Measurements from ENCODE around the gene TRIM46. TPM values are rescaled to one million over a fixed set of nuclear protein-coding genes. Genes with fewer than 3 reads are reported as not detected.

TRIM46 gene
- total RNA-seq, 1 donor from 2014 or later: 0.43 TPM

DNA sequence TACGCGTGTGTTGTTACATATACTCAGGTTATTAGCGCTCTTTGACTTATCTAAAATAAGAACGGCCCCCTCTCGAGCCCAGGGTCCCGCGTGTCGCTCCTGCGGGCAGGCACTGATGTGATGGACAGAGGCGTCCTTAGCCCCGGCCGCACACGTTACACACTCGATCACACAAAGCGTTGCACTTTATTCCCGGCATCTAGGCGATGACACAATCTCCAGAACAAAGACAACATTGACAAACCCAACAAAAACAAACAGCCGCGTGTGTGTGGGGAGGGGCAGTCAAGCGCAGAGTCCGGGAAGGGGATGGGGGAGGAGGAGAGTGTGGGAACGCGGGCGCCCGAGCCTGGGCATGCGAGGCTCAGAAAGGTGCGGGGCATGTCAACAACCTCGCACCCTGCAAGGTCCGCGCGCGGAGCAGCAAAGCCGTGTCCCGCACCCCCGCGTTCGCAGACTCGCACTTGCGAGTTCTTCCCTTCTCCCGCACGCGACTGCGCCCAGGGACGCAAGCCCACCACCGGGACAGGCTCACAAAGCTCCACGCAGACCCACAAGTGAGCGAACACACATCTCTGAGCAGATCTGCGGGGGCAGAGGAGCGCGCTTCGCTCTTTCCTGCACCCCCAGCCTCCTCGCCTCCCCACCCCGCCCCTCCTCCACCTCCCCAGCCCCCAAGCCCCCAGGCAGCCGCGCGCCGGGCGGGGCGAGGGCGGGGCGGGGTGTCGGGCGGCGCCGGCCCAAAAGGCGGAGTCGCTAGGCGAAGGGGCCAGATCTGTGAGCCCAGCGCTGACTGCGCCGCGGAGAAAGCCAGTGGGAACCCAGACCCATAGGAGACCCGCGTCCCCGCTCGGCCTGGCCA, 46.3 kb upstream of the TRIM46 start, which contains the start of gene EFNA1:
TSS of gene EFNA1 (plus strand) at position 772 of the 862 bp plus-strand sequence. CDS start 102 bp downstream, outside the sequence.
- Histone ChIP-seq H3K27me3 (peaks cover 10% of the 10 kb centered on the region), H3K36me3 (peaks cover 11% of the 10 kb centered on the region), H3K4me1 (peaks cover 33% of the 10 kb centered on the region), H3K9me3 (no peaks in the 10 kb centered on the region), H3K27ac (peak within 1 kb of the TSS; percentile 87), H3K4me3 (peak within 1 kb of the TSS; percentile 64)
- TF ChIP-seq, protein P1, sequence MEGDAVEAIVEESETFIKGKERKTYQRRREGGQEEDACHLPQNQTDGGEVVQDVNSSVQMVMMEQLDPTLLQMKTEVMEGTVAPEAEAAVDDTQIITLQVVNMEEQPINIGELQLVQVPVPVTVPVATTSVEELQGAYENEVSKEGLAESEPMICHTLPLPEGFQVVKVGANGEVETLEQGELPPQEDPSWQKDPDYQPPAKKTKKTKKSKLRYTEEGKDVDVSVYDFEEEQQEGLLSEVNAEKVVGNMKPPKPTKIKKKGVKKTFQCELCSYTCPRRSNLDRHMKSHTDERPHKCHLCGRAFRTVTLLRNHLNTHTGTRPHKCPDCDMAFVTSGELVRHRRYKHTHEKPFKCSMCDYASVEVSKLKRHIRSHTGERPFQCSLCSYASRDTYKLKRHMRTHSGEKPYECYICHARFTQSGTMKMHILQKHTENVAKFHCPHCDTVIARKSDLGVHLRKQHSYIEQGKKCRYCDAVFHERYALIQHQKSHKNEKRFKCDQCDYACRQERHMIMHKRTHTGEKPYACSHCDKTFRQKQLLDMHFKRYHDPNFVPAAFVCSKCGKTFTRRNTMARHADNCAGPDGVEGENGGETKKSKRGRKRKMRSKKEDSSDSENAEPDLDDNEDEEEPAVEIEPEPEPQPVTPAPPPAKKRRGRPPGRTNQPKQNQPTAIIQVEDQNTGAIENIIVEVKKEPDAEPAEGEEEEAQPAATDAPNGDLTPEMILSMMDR (IDR thresholded peaks at IDR 0.05): no peak
- ATAC-seq (peak; percentile 66), DNase-seq (peak; percentile 91)
- intact Hi-C loops (cut with DNase I): loop anchor here (5.0 kb wide), 1 partner anchor 35 kb away; no protein-coding TSS in a partner anchor

DNA sequence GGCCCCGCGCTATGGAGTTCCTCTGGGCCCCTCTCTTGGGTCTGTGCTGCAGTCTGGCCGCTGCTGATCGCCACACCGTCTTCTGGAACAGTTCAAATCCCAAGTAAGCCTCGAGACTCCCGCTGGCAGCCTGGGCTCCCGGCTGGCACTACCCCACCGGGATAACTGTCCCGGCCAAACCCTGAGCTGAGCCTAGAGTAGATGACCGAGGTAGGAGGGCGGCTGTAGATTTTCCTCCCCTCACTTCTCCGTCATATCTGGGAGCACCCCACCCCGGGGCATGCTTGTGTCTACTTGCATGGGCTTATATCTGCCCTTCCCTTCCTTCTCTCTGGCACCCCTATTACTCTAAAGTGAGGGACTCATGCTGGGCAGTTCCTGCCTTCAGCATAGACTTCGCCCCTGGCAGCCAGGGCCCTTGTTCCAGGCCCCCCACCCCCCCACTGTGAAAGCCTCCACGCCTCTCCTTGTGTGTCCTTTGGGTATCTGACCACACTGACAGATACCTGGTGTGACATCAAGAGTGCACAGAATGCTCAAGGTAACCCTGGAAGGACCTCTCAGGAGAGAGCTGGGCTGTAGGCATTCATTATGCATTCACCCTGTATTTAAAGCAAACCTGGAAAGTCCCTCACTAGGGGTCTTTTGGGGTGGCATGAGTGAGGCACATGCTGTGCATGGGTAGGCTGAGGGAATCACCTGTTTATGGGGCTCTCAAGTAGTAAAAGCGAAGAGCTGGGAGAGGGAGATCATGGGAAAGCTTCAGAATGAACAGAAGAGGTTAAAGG, 45.5 kb upstream of the TRIM46 start:
- Histone ChIP-seq H3K4me1 (peaks cover 39% of the 10 kb centered on the region), H3K9me3 (no peaks in the 10 kb centered on the region), H3K36me3 (peaks cover 17% of the 10 kb centered on the region), H3K27ac (peak overlapping the region; percentile 87), H3K27me3 (peaks cover 10% of the 10 kb centered on the region), H3K4me3 (peak overlapping the region; percentile 64)
- ATAC-seq (no peak), DNase-seq (no peak)
- intact Hi-C loops (cut with DNase I): loop anchor here (5.0 kb wide), 1 partner anchor 36 kb away; no protein-coding TSS in a partner anchor
- TF ChIP-seq, protein P1 (IDR thresholded peaks at IDR 0.05): no peak

DNA sequence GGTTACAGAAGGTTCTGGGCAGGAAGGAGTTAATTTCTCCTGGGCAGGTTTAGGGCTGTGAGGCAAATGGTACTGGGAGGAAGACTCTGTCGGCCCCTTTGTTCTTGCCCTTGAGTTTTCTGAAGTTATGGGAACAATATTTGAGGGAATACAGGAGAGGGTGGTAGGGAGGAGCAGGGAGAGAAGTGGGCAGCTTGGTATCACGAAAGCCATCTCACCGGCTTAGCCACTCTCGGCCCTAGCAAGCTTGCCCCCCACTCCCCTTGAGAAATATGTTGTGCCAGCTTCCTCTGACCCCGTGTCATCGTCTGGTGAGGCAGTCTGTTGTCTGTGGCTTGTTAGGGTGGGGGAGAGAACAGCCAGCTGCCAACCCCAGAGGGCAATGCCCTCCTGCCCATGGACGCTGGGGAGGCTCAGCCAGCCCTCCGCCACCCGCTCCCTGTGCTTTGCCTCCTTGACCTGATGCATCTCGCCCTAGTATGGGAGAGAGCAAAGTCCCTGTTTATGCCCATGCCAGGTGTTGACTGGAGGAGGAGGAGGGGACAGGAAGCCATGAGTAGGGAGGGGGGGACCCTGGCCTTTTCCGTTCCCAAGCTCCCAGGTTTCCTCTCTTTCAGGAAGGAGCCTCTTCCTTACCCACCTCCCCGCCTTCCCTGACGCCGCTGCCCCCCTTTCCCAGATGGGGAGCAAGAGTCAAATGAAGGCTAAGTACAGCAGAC, 44.7 kb upstream of the TRIM46 start:
- peak; percentile 72 for DNase-seq
- H3K36me3 ChIP-seq: peaks cover 25% of the 10 kb centered on the region
- peaks cover 10% of the 10 kb centered on the region for H3K27me3 ChIP-seq
- H3K27ac ChIP-seq: peak overlapping the region; percentile 87
- TF ChIP-seq, protein P1 (IDR thresholded peaks at IDR 0.05): no peak
- no peaks in the 10 kb centered on the region for H3K9me3 ChIP-seq
- intact Hi-C loops (cut with DNase I): loop anchor here (5.0 kb wide), 1 partner anchor 37 kb away; no protein-coding TSS in a partner anchor
- H3K4me1 ChIP-seq: peaks cover 39% of the 10 kb centered on the region
- peak; percentile 1 for ATAC-seq
- peak overlapping the region; percentile 64 for H3K4me3 ChIP-seq

DNA sequence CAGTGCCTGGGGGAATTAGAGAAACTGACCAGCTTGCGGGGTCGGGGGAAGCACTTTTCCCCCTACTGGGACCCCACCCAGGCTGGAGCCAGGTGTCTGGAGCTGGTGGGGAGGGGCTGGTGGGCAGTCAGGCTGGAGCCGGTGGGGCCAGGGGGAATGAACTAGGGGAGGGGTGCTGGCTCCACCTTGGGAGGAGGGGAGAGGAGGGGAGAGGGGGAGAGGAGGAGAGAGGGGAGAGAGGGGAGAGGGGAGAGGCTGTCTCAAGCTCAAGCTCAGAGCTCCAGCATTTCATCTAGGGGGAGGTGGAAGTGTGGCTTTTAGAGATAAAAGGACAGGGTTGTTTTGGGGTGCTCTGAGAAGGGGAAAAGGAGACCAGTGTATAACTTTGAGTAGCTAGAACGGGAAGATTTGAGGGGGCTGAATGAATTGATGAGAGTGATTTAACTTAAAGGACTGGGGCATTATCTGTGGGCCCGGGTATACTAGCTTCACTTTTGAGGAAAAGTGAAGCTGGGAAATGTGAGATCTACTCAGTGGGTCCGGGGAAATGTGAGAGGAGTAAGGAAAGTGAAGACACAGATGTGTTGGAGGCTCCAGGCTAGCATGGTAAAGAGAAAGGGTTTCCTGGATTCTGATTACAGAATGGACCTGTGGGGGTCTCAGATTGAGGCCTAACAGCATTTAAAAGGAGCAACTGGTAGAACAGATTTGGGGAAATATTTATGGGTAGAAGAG, 43.2 kb upstream of the TRIM46 start:
- H3K4me3 ChIP-seq: peak overlapping the region; percentile 64
- no peak for ATAC-seq

More for the DNA sequence above, 43.2 kb upstream of the TRIM46 start:
- no peak for DNase-seq
- intact Hi-C loops (cut with DNase I): no loop called here
- Histone ChIP-seq H3K36me3 (peaks cover 32% of the 10 kb centered on the region), H3K27ac (peak overlapping the region; percentile 87), H3K4me1 (peaks cover 45% of the 10 kb centered on the region), H3K27me3 (peaks cover 10% of the 10 kb centered on the region), H3K9me3 (no peaks in the 10 kb centered on the region)
- TF ChIP-seq, protein P1 (IDR thresholded peaks at IDR 0.05): no peak

Measured in upper lobe of right lung (tissue), 1 donor.